PC-9 (cell line): Measurements from ENCODE around the gene BTN3A1. TPM values are rescaled to one million over a fixed set of nuclear protein-coding genes. Genes with fewer than 3 reads are reported as not detected.

Source experiments
- BruUV-seq: library from RNA; stranded (reverse); fragments of 400-500 nt; replicated peaks from 2 replicates; lab custom pipeline; 2021; lab: Mats Ljungman, UMichigan
- CTCF ChIA-PET: fragments of 300-600 bp; sonication (Branson Sonifier 250); formaldehyde crosslinking; loops from one replicate; lab custom pipeline; 2022; ENCODE audit warnings: antibody characterized with exemption; lab: Charles Lee
- POLR2A ChIA-PET: fragments of 300-600 bp; sonication (Branson Sonifier 250); formaldehyde crosslinking; loops from one replicate; lab custom pipeline; 2022; ENCODE audit warnings: antibody characterized with exemption; ENCODE audit not compliant: unreplicated experiment; lab: Charles Lee
- DNase-seq, 2 experiments: peaks; one replicate each; pipeline versions ENCODE4 v3.0.0 to v3.0.0-alpha.2; 2015 to 2022; ENCODE audit warnings: mixed read lengths in 1 of 2
- H2AFZ ChIP-seq: fragments of 200-600 bp; sonication (generic); 2 replicates; pipeline ENCODE4 v1.8.1; 2017; ENCODE audit warnings: antibody characterized with exemption
- H3F3A ChIP-seq: fragments of 200-600 bp; sonication (generic); 2 replicates; pipeline ENCODE4 v1.8.1; 2017; ENCODE audit warnings: antibody characterized with exemption, mild to moderate bottlenecking, low read depth; ENCODE audit not compliant: insufficient read depth
- H3K27ac ChIP-seq: fragments of 200-600 bp; sonication (generic); 2 replicates; pipeline ENCODE4 v1.6.1; 2016; ENCODE audit warnings: mixed run types
- H3K27me3 ChIP-seq: fragments of 200-600 bp; sonication (generic); 2 replicates; pipeline ENCODE4 v1.6.1; 2016; ENCODE audit warnings: low read depth, mixed run types; ENCODE audit not compliant: insufficient read depth
- H3K36me3 ChIP-seq: fragments of 200-600 bp; sonication (generic); 2 replicates; pipeline ENCODE4 v1.6.1; 2016; ENCODE audit warnings: low read depth, mixed run types
- H3K4me1 ChIP-seq: fragments of 200-600 bp; sonication (generic); replicated peaks from 2 replicates; pipeline ENCODE4 v1.6.1; 2016; ENCODE audit warnings: mixed run types; ENCODE audit not compliant: insufficient read depth
- H3K4me2 ChIP-seq: fragments of 200-600 bp; sonication (generic); 2 replicates; pipeline ENCODE4 v1.6.1; 2017; ENCODE audit warnings: mixed run types
- H3K4me3 ChIP-seq: fragments of 200-600 bp; sonication (generic); 2 replicates; pipeline ENCODE4 v1.6.1; 2016; ENCODE audit warnings: mixed run types
- H3K79me2 ChIP-seq: fragments of 200-600 bp; sonication (generic); 2 replicates; pipeline ENCODE4 v1.6.1; 2017; ENCODE audit warnings: low read depth, mixed run types
- H3K9me2 ChIP-seq: fragments of 200-600 bp; sonication (generic); 2 replicates; pipeline ENCODE4 v1.8.1; 2017; ENCODE audit warnings: mild to moderate bottlenecking; ENCODE audit not compliant: insufficient read depth
- H3K9me3 ChIP-seq: fragments of 200-600 bp; sonication (generic); 2 replicates; pipeline ENCODE4 v1.8.1; 2016; ENCODE audit warnings: low read depth; ENCODE audit not compliant: insufficient read depth
- H4K20me1 ChIP-seq: fragments of 200-600 bp; sonication (generic); 2 replicates; pipeline ENCODE4 v1.8.1; 2017; ENCODE audit not compliant: insufficient read depth
- EZH2 ChIP-seq: fragments of 200-600 bp; sonication (generic); IDR thresholded peaks from 2 replicates; pipeline ENCODE4 v1.8.0; 2017; ENCODE audit warnings: antibody characterized with exemption, low read depth
- intact Hi-C: fragments of 100-400 bp; cut with micrococcal nuclease; formaldehyde crosslinking; loops from one replicate; pipeline ENCODE4 v1.10.0; 2022; ENCODE audit not compliant: unreplicated experiment
- total RNA-seq: library from RNA; stranded (reverse); gene quantifications from 2 replicates; pipeline ENCODE4 v1.2.3, GENCODE V29; 2021
- TF ChIP-seq, protein P1 (sequence below): fragments of 200-600 bp; sonication (generic); conservative IDR thresholded peaks from 2 replicates; pipeline ENCODE4 v1.6.1; 2017; ENCODE audit warnings: mixed run types, antibody characterized with exemption, mild to moderate bottlenecking, moderate library complexity

Gene BTN3A1
- total RNA-seq, 1 experiment from 2014 or later = 28.3 TPM

- Histone ChIP-seq H4K20me1 (no peaks in the 10 kb centered on the region), H2AFZ (no peak overlapping the region), H3K4me1 (peaks cover 11% of the 10 kb centered on the region), H3K4me3 (no peak overlapping the region), H3K27ac (no peak overlapping the region), H3K9me2 (no peaks in the 10 kb centered on the region), H3K9me3 (no peaks in the 10 kb centered on the region), H3K4me2 (no peak overlapping the region), H3K36me3 (no peaks in the 10 kb centered on the region), H3K79me2 (no peaks in the 10 kb centered on the region), H3K27me3 (no peaks in the 10 kb centered on the region), H3F3A (peaks cover 7% of the 10 kb centered on the region; the same call in 1 of the 2 replicates)
- DNase-seq = no peak
- BruUV-seq = no TSS peak
- TF ChIP-seq, protein P1, sequence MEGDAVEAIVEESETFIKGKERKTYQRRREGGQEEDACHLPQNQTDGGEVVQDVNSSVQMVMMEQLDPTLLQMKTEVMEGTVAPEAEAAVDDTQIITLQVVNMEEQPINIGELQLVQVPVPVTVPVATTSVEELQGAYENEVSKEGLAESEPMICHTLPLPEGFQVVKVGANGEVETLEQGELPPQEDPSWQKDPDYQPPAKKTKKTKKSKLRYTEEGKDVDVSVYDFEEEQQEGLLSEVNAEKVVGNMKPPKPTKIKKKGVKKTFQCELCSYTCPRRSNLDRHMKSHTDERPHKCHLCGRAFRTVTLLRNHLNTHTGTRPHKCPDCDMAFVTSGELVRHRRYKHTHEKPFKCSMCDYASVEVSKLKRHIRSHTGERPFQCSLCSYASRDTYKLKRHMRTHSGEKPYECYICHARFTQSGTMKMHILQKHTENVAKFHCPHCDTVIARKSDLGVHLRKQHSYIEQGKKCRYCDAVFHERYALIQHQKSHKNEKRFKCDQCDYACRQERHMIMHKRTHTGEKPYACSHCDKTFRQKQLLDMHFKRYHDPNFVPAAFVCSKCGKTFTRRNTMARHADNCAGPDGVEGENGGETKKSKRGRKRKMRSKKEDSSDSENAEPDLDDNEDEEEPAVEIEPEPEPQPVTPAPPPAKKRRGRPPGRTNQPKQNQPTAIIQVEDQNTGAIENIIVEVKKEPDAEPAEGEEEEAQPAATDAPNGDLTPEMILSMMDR = no peak
- TF ChIP-seq EZH2 = no peak
- ChIA-PET POLR2A (no interaction called here), CTCF (no interaction called here)
- intact Hi-C loops = no loop called here
Measured at GRCh38 chr6:26382121-26382520, 20.0 kb upstream of the BTN3A1 start.

- TSS peak; percentile 35 for BruUV-seq
- CTCF ChIA-PET = interaction anchor here (0.9 kb wide), 1 partner anchor 42 kb away, joined by 3 read pairs; no protein-coding TSS in a partner anchor
- Histone ChIP-seq H2AFZ (peak overlapping the region; percentile 91), H3K36me3 (no peaks in the 10 kb centered on the region), H3K9me3 (no peaks in the 10 kb centered on the region), H4K20me1 (no peaks in the 10 kb centered on the region), H3K79me2 (no peaks in the 10 kb centered on the region), H3K4me2 (peak overlapping the region; percentile 75), H3K27me3 (no peaks in the 10 kb centered on the region), H3K4me3 (peak overlapping the region; percentile 65), H3K9me2 (no peaks in the 10 kb centered on the region), H3K27ac (peak overlapping the region; percentile 59), H3K4me1 (peaks cover 19% of the 10 kb centered on the region), H3F3A (peaks cover 7% of the 10 kb centered on the region; the same call in 1 of the 2 replicates)
- TF ChIP-seq, protein P1 = no peak
- TF ChIP-seq EZH2 = no peak
- DNase-seq = peak; percentile 28 to 55
- intact Hi-C loops = no loop called here
- POLR2A ChIA-PET = interaction anchor here (0.6 kb wide), 1 partner anchor 759 kb away, joined by 5 read pairs; no protein-coding TSS in a partner anchor
Measured at GRCh38 chr6:26383624-26384417, 18.3 kb upstream of the BTN3A1 start.

DNA sequence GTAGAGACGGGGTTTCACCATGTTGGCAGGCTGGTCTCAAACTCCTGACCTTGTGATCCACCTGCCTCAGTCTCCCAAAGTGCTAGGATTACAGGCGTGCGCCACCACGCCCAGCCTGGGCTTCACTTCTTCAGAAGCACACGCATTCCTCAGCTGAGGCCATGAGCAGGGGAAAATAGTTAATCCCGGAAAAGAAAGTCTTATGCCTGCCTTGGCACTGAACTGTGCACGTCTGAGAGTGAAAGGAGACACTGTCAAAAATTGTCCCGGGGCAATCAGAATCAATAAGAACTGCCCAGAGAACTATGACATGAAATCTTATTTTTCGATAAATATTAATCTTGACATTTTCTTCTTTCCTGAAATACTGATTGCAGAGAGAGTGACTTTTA, 16.3 kb upstream of the BTN3A1 start:
- H4K20me1 ChIP-seq = no peaks in the 10 kb centered on the region
- H3K4me3 ChIP-seq = no peak overlapping the region
- H3K79me2 ChIP-seq = no peaks in the 10 kb centered on the region
- no peak overlapping the region for H3K4me2 ChIP-seq
- H3F3A ChIP-seq = peaks cover 7% of the 10 kb centered on the region; the same call in 1 of the 2 replicates
- no peaks in the 10 kb centered on the region for H3K27me3 ChIP-seq
- no TSS peak for BruUV-seq
- intact Hi-C loops = no loop called here
- no peaks in the 10 kb centered on the region for H3K9me2 ChIP-seq
- POLR2A ChIA-PET = no interaction called here
- no peaks in the 10 kb centered on the region for H3K36me3 ChIP-seq
- TF ChIP-seq, protein P1 = no peak
- TF ChIP-seq EZH2 = no peak
- peaks cover 19% of the 10 kb centered on the region for H3K4me1 ChIP-seq
- H3K9me3 ChIP-seq = no peaks in the 10 kb centered on the region
- H2AFZ ChIP-seq = no peak overlapping the region
- no peak for DNase-seq
- CTCF ChIA-PET = no interaction called here
- H3K27ac ChIP-seq = no peak overlapping the region
